H9 (cell line): ENCODE data around the gene CACHD1. TPM values are rescaled to one million over a fixed set of nuclear protein-coding genes. Genes with fewer than 3 reads are reported as not detected.

ENCODE experiments used
- DNase-seq: peaks from one replicate; pipeline ENCODE4 v3.0.0-alpha.2; 2017
- H2AFZ ChIP-seq: one replicate; pipeline ENCODE4 v1.6.1; 2013; ENCODE audit warnings: mild to moderate bottlenecking, low read length, control low read depth, moderate library complexity
- H2AK5ac ChIP-seq: 2 replicates; pipeline ENCODE4 v1.6.1; 2013; ENCODE audit warnings: low read length, control low read depth, mixed read lengths; ENCODE audit not compliant: insufficient read length
- H2BK120ac ChIP-seq: one replicate; pipeline ENCODE4 v1.6.1; 2013; ENCODE audit warnings: low read depth, mild to moderate bottlenecking, low read length, control low read depth, inconsistent platforms; ENCODE audit not compliant: poor library complexity, severe bottlenecking
- H2BK12ac ChIP-seq: 2 replicates; pipeline ENCODE4 v1.6.1; 2013; ENCODE audit warnings: low read length, control low read depth, mixed read lengths, low read depth; ENCODE audit not compliant: insufficient read length
- H2BK15ac ChIP-seq: 2 replicates; pipeline ENCODE4 v1.6.1; 2013; ENCODE audit warnings: low read depth, low read length, control low read depth
- H2BK20ac ChIP-seq: one replicate; pipeline ENCODE4 v1.6.1; 2013; ENCODE audit warnings: low read depth, mild to moderate bottlenecking, low read length, control low read depth, inconsistent platforms; ENCODE audit not compliant: poor library complexity, severe bottlenecking
- H2BK5ac ChIP-seq: 2 replicates; pipeline ENCODE4 v1.6.1; 2013; ENCODE audit warnings: low read length, control low read depth, mixed read lengths; ENCODE audit not compliant: insufficient read length
- H3K14ac ChIP-seq: 2 replicates; pipeline ENCODE4 v1.6.1; 2013; ENCODE audit warnings: low read length, control low read depth; ENCODE audit not compliant: insufficient read depth
- H3K18ac ChIP-seq: 2 replicates; pipeline ENCODE4 v1.6.1; 2013; ENCODE audit warnings: low read depth, mild to moderate bottlenecking, mixed read lengths, low read length, control low read depth; ENCODE audit not compliant: insufficient read length
- H3K23ac ChIP-seq: 2 replicates; pipeline ENCODE4 v1.6.1; 2013; ENCODE audit warnings: low read length, control low read depth, mixed read lengths, low read depth; ENCODE audit not compliant: insufficient read length
- H3K23me2 ChIP-seq: 2 replicates; pipeline ENCODE4 v1.6.1; 2013; ENCODE audit warnings: low read depth, mild to moderate bottlenecking, mixed read lengths, low read length, control low read depth; ENCODE audit not compliant: insufficient read length, poor library complexity, severe bottlenecking
- H3K27ac ChIP-seq: 2 replicates; pipeline ENCODE4 v1.5.1; 2013; ENCODE audit warnings: low read length, control low read depth, mixed read lengths, low read depth; ENCODE audit not compliant: insufficient read length
- H3K27me3 ChIP-seq: 2 replicates; pipeline ENCODE4 v1.6.1; 2013; ENCODE audit warnings: low read length, control low read depth, inconsistent platforms; ENCODE audit not compliant: insufficient read depth
- H3K4ac ChIP-seq: 2 replicates; pipeline ENCODE4 v1.6.1; 2013; ENCODE audit warnings: low read depth, mild to moderate bottlenecking, control low read depth, inconsistent platforms, low read length, moderate library complexity
- H3K4me1 ChIP-seq: 2 replicates; pipeline ENCODE4 v1.6.1; 2013; ENCODE audit warnings: low read length, control low read depth, inconsistent platforms; ENCODE audit not compliant: insufficient read depth
- H3K4me2 ChIP-seq: 2 replicates; pipeline ENCODE4 v1.6.1; 2013; ENCODE audit warnings: low read length, control low read depth, mixed read lengths; ENCODE audit not compliant: insufficient read length, insufficient read depth
- H3K56ac ChIP-seq: 2 replicates; pipeline ENCODE4 v1.6.1; 2013; ENCODE audit warnings: low read depth, mild to moderate bottlenecking, mixed read lengths, low read length, control low read depth; ENCODE audit not compliant: insufficient read length
- H3K79me1 ChIP-seq: 2 replicates; pipeline ENCODE4 v1.6.1; 2013; ENCODE audit warnings: low read depth, mild to moderate bottlenecking, moderate library complexity, low read length, control low read depth, inconsistent platforms; ENCODE audit not compliant: insufficient read depth, poor library complexity, severe bottlenecking
- H3K79me2 ChIP-seq: 2 replicates; pipeline ENCODE4 v1.6.1; 2013; ENCODE audit warnings: low read length, control low read depth, inconsistent platforms; ENCODE audit not compliant: insufficient read depth
- H3K9ac ChIP-seq: 2 replicates; pipeline ENCODE4 v1.6.1; 2013; ENCODE audit warnings: low read length, control low read depth, mixed read lengths; ENCODE audit not compliant: insufficient read length; ENCODE audit errors: extremely low read depth
- H3K9me3 ChIP-seq: one replicate; pipeline ENCODE4 v1.6.1; 2013; ENCODE audit warnings: low read depth, low read length, inconsistent platforms; ENCODE audit not compliant: control insufficient read depth
- H3T11ph ChIP-seq: one replicate; pipeline ENCODE4 v1.6.1; 2013; ENCODE audit warnings: mild to moderate bottlenecking, low read length, control low read depth, inconsistent platforms
- H4K20me1 ChIP-seq: one replicate; pipeline ENCODE4 v1.6.1; 2013; ENCODE audit not compliant: control insufficient read depth, insufficient read length, insufficient read depth
- H4K5ac ChIP-seq: 2 replicates; pipeline ENCODE4 v1.6.1; 2013; ENCODE audit warnings: low read depth, mild to moderate bottlenecking, mixed read lengths, low read length, control low read depth; ENCODE audit not compliant: insufficient read length
- H4K8ac ChIP-seq: replicated peaks from 2 replicates; pipeline ENCODE4 v1.6.1; 2013; ENCODE audit warnings: low read length, control low read depth, mixed read lengths, low read depth; ENCODE audit not compliant: insufficient read length
- H4K91ac ChIP-seq: 2 replicates; pipeline ENCODE4 v1.6.1; 2013; ENCODE audit warnings: low read depth, mild to moderate bottlenecking, moderate library complexity, mixed read lengths, low read length, control low read depth; ENCODE audit not compliant: insufficient read length
- H3K27ac Mint-ChIP-seq, 3 experiments: 2 replicates in 2 of 3; 3 replicates in 1 of 3; pipeline ENCODE4 v1.8.0; 2020 to 2021; ENCODE audit warnings: mixed read lengths in 3 of 3, mild to moderate bottlenecking in 1 of 3, moderate library complexity in 1 of 3
- H3K27me3 Mint-ChIP-seq: 2 replicates; pipeline ENCODE4 v1.8.0; 2021; ENCODE audit warnings: low read depth, mild to moderate bottlenecking, moderate library complexity, mixed read lengths
- H3K36me3 Mint-ChIP-seq, 3 experiments: 2 replicates in 2 of 3; 3 replicates in 1 of 3; pipeline ENCODE4 v1.8.0; 2020 to 2021; ENCODE audit warnings: low read depth in 3 of 3, mixed read lengths in 3 of 3; ENCODE audit not compliant: insufficient read depth in 1 of 3
- H3K4me1 Mint-ChIP-seq, 2 experiments: 2 replicates each; pipeline ENCODE4 v1.8.0; 2020; ENCODE audit warnings: mixed read lengths in 2 of 2
- H3K4me3 Mint-ChIP-seq, 2 experiments: 2 replicates in 1 of 2; 3 replicates in 1 of 2; pipeline ENCODE4 v1.8.0; 2020 to 2021; ENCODE audit warnings: mild to moderate bottlenecking in 2 of 2, mixed read lengths in 2 of 2, moderate library complexity in 1 of 2
- H3K9me3 Mint-ChIP-seq, 2 experiments: 2 replicates in 1 of 2; 3 replicates in 1 of 2; pipeline ENCODE4 v1.8.0; 2020; ENCODE audit warnings: mild to moderate bottlenecking in 2 of 2, mixed read lengths in 2 of 2, moderate library complexity in 1 of 2
- CTCF ChIP-seq: fragments of 200-600 bp; sonication (generic); conservative IDR thresholded peaks from 3 replicates; pipeline ENCODE4 v1.8.0; 2021; ENCODE audit warnings: antibody characterized with exemption, mild to moderate bottlenecking
- WGBS: extraction: QIAGEN DNeasy Blood & Tissue Kit; methylation state at CpG from one replicate; pipeline ENCODE4 v1.1.7; 2013; ENCODE audit warnings: missing lambda C conversion rate, low lambda C conversion rate, mixed read lengths; ENCODE audit not compliant: insufficient read length; ENCODE audit errors: extremely low coverage; 5-methylcytosine and 5-hydroxymethylcytosine counted together
- total RNA-seq: library from RNA; stranded (reverse); gene quantifications from 2 replicates; pipeline ENCODE4 v1.2.1, GENCODE V29; 2021

The CACHD1 gene
- total RNA-seq, 1 experiment from 2014 or later = 94.2 TPM

DNA sequence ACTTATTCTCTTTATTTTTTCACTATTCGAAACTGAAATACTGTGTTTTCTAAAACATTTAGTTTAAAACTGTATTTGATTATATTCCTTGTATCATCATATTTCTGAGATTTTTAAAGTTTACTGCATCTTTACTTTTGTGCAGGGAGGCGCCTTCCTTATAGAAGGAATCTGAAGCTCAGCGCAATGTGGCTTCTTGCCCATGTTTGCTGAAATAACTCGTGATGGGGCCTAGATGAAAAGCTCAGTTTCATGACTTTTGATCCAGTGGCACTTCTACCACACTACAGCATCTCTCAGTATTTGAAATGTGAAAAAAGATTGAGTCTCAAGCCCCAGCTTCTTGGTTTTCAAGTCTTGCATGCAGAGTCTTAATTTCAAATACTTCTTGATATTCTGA is 28.4 kb downstream of the CACHD1 start:
- Histone ChIP-seq H3K27ac (no peak overlapping the region), H3K9me3 (no peaks in the 10 kb centered on the region), H4K91ac (no peak overlapping the region), H4K8ac (no peak overlapping the region), H2BK120ac (no peak overlapping the region), H3T11ph (no peak overlapping the region), H3K79me1 (peaks cover 8% of the 10 kb centered on the region), H2AK5ac (no peak overlapping the region), H3K23me2 (peaks cover 3% of the 10 kb centered on the region), H3K27me3 (no peaks in the 10 kb centered on the region; the same call in 1 of the 2 replicates), H3K14ac (no peak overlapping the region), H2AFZ (no peak overlapping the region), H3K4me2 (no peak overlapping the region), H2BK5ac (no peak overlapping the region), H3K79me2 (peaks cover 10% of the 10 kb centered on the region), H3K4ac (no peak overlapping the region), H3K56ac (no peak overlapping the region), H4K20me1 (no peaks in the 10 kb centered on the region), H3K18ac (no peak overlapping the region), H3K23ac (no peak overlapping the region), H2BK20ac (no peak overlapping the region), H3K9ac (no peak overlapping the region), H2BK15ac (no peak overlapping the region), H3K4me1 (peaks cover 26% of the 10 kb centered on the region; the same call in 1 of the 2 replicates), H4K5ac (no peak overlapping the region), H2BK12ac (no peak overlapping the region)
- no peaks in the 10 kb centered on the region for H3K27me3 Mint-ChIP-seq
- no peak overlapping the region for H3K4me3 Mint-ChIP-seq
- peaks cover 88 to 92% of the 10 kb centered on the region in 2 experiments for H3K4me1 Mint-ChIP-seq
- H3K27ac Mint-ChIP-seq = no peak overlapping the region; a peak in 1 of 7 replicates
- TF ChIP-seq CTCF = no peak
- DNase-seq = no peak
- no CpG with 5 or more reads among the region's 4 CpGs for WGBS
- no peaks in the 10 kb centered on the region for H3K9me3 Mint-ChIP-seq
- H3K36me3 Mint-ChIP-seq = peaks cover 0 to 33% (median 26%) of the 10 kb centered on the region in 3 experiments; a peak in 5 of 7 replicates
